C4-2B (cell line): ENCODE data around the gene ELF1.
"Not testable (repeated sequence)": the region's sequence is repeated elsewhere in the genome, so short reads cannot be mapped to it uniquely, and the experiment has no call there.

ENCODE experiments used
- H3K27ac ChIP-seq: fragments of 450-650 bp; 2 replicates; pipeline ENCODE4 v1.5.1; 2017
- ZFX ChIP-seq: fragments of 450-650 bp; IDR thresholded peaks from 2 replicates; pipeline ENCODE4 v1.6.1; 2017
- TF ChIP-seq, protein P1 (sequence below): fragments of 450-650 bp; conservative IDR thresholded peaks from 2 replicates; pipeline ENCODE4 v1.5.1; 2017; ENCODE audit warnings: mild to moderate bottlenecking

The ELF1 gene

GRCh38 chr13:40927929-40928328 lies 91.2 kb downstream of the ELF1 start:
- TF ChIP-seq, protein P1, sequence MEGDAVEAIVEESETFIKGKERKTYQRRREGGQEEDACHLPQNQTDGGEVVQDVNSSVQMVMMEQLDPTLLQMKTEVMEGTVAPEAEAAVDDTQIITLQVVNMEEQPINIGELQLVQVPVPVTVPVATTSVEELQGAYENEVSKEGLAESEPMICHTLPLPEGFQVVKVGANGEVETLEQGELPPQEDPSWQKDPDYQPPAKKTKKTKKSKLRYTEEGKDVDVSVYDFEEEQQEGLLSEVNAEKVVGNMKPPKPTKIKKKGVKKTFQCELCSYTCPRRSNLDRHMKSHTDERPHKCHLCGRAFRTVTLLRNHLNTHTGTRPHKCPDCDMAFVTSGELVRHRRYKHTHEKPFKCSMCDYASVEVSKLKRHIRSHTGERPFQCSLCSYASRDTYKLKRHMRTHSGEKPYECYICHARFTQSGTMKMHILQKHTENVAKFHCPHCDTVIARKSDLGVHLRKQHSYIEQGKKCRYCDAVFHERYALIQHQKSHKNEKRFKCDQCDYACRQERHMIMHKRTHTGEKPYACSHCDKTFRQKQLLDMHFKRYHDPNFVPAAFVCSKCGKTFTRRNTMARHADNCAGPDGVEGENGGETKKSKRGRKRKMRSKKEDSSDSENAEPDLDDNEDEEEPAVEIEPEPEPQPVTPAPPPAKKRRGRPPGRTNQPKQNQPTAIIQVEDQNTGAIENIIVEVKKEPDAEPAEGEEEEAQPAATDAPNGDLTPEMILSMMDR = no peak
- no peak for TF ChIP-seq ZFX
- no peak overlapping the region for H3K27ac ChIP-seq

DNA sequence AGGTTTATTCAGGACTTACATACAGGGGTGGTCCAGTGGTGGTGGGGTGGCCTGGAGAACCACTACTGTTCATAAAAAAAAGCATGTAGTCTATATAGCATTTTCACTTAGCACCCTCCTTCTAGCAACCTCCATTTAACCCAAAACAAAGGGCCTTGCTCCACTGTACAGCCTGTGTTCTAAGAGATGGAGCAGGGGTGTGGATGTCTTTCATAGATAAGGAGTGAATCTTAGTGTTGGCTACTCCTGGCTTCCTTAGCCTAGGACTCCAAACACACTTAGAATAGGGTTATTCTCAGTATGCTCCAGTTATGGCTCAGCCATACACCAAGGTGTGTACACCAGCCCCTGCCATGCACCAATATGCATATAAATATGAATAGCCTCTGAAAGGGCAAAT lies 95.2 kb downstream of the ELF1 start:
- TF ChIP-seq ZFX = no peak
- TF ChIP-seq, protein P1 = no peak
- no peak overlapping the region for H3K27ac ChIP-seq

DNA sequence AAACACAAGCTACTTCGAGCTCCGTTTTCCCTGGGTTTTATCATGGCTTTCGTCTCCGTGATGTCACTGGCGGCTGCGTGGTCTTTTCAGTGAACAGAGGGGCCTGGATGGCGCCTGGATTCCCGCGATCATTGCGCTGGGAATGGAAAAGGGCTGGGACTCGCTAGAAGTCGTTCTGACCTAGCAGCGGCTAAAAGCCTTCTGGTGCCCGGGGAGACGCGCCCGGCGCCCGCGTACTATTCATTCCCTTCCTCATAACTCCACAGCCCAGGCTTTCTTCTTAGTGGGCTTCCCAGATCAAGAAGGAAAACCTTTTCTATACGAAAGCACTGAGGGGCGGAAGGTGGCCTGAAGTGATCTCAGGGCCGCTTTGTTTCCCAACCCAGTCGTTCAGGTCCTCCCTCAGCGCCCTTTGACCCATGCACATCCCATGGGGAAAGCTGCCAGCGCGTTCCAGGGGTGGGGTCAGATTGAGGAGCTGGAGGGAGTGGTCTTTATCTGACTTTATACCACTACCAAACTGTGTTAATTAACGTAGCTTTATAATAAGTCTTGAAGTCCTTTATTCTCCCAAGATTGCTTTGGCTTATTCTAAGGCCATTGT lies 96.6 kb downstream of the ELF1 start:
- no peak overlapping the region for H3K27ac ChIP-seq
- no peak for TF ChIP-seq ZFX
- TF ChIP-seq, protein P1 = no peak

- H3K27ac ChIP-seq = peak overlapping the region; percentile 77
- TF ChIP-seq ZFX = no peak
- TF ChIP-seq, protein P1 = no peak
Observed at GRCh38 chr13:40920826-40921225, 98.3 kb downstream of the ELF1 start.

- not testable (repeated sequence) for H3K27ac ChIP-seq
Observed at GRCh38 chr13:40919901-40920300, 99.2 kb downstream of the ELF1 start.

DNA sequence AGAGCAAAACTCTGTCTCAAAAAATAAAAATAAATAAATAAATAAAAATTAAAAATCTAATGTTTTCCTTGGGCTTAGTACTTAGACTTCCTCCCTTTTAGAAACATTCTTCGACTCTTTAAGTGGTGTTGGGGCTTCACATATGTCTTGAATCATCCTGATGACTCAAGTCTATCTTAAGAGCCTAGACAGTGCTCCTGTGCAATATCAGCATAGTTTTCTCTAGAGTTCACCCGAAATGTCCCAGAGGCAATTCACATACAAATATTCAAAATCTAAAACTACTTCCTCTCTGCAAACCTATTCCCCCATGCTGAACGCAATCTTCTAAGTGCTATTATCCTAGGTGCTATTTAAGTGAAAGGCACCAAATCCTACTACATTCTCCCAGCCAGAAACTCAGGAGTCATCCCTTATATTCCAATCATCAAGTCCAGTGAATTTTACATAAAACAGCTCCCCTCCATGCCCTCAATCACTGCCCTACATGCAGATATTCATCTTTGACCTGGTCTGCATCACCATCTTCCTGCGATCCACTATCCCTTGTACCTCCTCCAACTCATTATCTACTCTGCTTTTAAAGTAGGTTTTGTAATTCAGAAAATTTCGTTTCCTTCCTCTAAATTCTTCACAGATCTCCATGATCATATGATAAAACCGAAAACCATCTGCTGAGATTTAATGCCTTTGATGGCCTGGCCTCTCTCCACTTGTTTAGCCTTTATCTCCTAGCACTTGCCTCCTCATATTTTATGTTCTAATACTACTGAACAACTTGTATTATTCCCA lies 102.7 kb downstream of the ELF1 start:
- H3K27ac ChIP-seq = no peak overlapping the region

DNA sequence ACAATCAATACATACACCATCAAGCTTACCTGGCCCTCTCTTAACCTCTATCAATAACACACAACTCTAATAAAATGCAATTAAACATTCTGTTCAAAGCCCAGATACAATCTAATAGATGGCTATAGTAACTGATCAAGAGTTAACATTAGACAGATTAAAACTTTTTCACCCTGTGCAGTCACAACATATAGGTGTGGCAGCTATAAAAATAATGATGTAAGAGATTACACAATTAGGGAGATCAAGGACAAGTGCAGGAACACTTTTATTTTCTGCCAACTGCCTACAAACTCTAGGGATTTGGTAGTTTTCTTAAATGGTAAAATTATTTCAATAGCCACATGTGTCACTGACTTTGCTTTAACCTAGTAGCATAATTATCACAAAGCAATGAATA lies 104.3 kb downstream of the ELF1 start:
- not testable (repeated sequence) for H3K27ac ChIP-seq

More for the DNA sequence above, 102.7 kb downstream of the ELF1 start:
- no peak for TF ChIP-seq ZFX
- TF ChIP-seq, protein P1 = no peak

DNA sequence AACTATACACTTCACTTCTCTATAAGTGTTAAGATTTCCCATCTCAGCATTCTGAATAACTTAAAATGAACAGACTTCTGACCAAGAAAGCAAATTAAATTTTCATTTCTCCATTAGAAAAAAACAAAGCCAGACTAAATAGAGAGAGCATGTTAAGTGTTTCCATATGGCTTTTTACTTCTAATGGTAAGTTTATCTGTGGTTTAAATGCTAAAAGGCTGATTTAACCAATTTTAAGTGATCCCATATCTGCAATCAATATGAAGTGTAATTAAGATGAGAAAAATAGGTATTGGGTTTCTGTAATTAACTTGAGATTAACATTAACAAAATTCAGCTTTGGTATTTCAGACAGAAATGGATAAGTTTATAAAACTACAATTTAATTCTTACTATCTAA lies 107.8 kb downstream of the ELF1 start:
- no peak overlapping the region for H3K27ac ChIP-seq
- no peak for TF ChIP-seq ZFX
- TF ChIP-seq, protein P1 = no peak
